Muscle of arm (tissue), 12 donors: ENCODE data around the gene KCNQ4. TPM values are rescaled to one million over a fixed set of nuclear protein-coding genes. Genes with fewer than 3 reads are reported as not detected.

Source experiments
- DNase-seq: peaks from one replicate; pipeline ENCODE4 v3.0.0-alpha.2; 2013
- polyA plus RNA-seq, 12 donors: library from polyadenylated mRNA; unstranded; fragments of 120-200 nt; gene quantifications; one replicate each; pipeline ENCODE4 v1.2.1, GENCODE V29; 2013; ENCODE audit not compliant: insufficient read length in 12 of 12

Gene KCNQ4
- polyA plus RNA-seq, 12 donors = 9.0 to 36.6 (median 23.6) TPM; not detected in 1

DNA sequence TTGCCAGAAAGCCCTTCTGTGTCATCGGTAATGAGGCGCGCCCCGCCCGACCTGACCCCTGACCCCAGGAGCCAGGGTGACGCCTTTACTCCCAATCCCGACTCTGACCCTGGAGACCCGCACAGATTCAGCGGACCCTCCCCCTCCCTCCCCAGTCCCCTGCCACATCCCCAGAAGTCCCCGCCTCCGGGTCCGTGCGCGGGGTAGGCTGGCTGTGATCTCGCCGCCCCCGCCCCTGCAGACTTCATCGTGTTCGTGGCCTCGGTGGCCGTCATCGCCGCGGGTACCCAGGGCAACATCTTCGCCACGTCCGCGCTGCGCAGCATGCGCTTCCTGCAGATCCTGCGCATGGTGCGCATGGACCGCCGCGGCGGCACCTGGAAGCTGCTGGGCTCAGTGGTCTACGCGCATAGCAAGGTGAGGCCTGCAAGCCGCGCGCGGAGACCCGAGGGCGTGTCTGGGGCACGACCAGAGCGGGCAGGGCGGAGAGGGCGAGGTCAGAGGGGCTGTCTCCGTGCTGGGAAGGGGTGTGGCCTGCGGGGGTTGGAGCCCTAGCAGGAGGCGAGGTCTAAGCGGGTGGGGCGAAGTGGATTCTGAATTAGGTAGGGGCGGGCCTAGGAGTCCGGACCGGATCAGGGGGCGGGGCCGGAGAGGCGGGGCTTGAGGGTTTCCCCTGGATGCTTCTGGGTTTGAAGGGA, 34.8 kb downstream of the KCNQ4 start:
- no peak for DNase-seq

DNA sequence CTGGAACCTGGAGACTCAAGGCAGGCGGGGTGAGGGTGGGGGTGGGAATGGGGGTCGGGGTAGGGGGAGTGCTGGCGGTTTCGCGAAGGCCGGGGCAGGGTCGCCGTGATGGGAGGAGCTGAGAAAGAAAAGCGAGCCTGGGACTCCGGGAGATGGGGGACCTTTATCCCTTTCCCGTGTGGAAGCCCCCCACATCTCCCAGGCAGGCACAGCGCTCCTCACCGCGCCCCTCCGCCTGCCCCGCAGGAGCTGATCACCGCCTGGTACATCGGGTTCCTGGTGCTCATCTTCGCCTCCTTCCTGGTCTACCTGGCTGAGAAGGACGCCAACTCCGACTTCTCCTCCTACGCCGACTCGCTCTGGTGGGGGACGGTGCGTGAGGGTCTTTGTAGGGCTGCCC, 35.5 kb downstream of the KCNQ4 start:
- DNase-seq = no peak

DNA sequence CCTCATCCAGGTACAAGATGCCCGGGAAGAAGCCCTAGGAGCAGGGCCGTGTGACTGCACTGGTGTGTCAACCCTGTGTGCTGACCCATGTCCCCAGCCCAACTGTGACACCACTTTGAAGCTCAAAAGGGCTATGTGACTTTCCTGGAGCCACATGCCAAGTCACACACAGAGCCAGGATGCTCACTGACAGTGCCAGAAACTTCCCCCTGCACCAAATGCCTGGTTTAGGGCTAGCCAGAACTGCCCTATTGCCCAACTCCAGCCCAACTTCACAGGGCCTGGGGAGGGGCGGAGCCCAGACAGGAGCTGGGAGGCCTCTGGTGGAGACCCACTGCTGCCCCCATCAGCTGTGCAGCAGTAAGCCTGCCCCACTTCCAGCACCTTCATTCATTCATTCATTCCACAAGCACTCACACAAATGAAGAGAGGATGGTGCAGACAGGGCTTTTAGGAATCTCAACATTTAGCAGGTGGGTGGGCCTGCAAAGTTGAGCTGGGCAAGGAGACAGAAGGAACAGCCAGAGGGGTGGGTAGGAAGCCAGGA, 36.7 kb downstream of the KCNQ4 start:
- no peak for DNase-seq

DNA sequence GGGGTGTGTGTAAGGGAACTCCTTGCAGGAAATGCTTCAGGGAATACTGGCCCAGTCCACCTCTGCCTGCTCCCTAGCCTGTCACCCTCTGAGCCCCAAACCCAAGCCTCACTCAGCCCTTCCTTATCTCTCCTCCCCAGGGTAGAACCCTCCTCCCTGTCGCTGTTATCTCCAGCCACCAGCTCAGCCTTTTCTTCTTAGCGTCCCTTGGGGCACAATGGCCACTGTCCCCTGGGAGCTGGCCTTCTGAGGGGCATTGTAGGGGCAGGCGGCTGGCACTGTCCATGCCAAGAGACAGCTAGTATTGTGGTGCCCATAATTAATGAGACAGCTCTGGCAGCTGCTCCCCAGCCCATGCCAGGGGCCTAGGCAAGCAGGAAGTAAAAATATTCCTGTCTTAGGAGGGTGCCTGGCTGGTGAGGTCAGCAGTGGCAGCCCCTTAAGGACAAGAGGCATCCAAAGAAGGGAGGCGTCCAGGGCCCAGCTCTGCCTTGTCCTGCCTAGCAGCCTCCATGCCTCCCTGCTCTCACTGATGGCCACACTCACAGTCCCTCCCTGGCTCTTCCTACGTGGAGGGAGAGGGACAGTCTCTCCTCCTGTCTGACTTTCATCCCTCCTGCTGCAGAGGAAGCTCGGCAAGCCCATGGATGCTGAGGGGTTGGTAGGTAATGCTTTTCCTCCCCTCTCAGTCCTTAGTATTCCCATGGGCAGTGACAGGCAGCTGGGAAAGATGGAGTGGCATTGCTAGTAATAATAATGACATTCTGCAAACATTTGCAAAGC, 37.5 kb downstream of the KCNQ4 start:
- DNase-seq = no peak

DNA sequence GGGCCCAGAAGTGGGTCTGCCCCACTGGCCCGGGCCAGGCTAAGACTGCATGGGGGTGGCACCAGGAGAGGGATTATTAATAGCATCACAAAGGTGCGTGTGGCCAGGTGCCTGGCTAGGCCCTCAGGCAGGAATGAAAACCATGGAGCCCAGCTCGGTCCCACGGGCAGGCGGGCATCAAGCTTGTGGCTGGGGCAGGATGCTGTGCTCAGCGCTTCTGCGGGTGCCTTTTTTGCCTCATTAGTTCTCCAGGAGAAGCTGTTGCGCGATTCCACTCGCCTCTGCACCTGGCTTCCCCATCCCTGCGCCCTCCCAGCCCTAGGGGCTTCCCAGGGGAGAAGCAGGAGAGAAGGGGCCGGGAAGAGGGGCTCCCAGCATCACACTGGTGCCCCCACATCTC, 39.3 kb downstream of the KCNQ4 start:
- no peak for DNase-seq

DNA sequence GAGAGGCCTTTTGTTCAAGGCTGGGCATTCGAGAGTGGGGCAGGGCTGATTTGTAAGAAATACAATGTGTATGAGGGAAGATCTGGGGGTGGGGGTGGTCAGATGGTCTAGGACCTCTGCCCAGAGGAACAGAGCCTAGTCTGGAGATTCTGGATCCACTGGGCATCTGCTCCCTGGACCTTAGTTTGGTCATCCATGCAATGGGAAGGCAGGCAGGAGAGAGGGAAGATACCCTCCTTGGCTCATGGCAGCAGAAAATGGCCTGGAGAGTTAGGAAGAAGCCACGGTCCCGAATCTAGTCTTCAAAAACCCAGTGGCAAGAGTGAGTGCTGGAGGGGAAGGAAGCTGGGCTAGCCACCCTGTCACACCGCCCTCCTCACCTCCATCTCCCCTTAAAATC, 39.8 kb downstream of the KCNQ4 start:
- no peak for DNase-seq

DNA sequence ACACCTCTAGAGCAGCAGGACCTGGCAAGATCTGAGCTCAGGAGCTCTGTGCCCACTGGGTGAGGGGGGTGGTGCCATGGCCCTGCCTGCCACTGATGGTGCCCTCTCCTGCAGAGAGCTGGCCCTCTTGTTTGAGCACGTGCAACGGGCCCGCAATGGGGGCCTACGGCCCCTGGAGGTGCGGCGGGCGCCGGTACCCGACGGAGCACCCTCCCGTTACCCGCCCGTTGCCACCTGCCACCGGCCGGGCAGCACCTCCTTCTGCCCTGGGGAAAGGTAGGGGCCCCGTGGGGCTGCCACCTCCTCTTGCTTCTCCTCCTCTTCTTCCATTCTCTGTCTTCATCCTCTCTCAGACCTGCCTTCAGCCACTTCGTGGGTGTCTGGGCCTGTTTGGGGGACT, 40.4 kb downstream of the KCNQ4 start:
- no peak for DNase-seq

DNA sequence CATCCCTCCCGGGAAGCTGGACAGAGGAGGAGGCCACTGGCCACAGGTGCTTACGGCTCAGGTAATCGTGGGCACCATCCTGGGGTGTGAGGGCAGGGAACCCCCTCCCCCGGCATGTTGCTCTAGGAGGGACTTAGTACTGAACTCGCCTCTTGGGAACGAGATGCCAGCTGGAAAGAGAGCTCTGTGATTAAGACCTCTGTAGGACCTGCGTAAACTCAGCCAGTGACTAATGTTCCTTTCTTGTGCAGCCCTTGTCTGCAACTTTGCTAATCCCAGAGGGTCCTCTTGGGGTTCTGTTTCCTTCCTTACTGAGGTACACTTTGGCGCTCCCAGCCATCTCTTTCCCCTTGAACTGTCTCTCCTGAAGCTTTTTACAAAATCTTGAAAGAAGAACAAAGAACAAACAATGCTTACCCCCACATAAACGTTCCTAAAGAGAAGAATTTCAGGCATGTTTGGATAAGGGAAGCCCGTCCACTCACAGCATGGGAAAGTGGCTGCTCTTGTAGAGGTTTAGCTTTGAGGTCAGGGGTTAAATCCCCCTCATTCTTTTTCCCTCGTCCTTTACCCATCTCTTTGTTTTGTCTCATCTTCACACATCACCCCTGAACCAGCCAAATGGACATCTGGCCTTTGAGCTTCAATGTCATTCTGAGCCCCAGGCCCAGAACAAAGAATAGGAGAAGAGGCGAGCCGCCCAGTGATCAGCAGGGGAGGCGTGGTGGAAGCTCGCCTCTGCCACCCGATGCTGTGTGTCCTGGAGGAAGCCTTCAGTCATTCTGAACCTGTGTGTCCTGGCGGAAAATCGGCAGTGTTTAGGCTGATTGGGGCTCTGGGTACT, 41.2 kb downstream of the KCNQ4 start:
- DNase-seq = no peak

DNA sequence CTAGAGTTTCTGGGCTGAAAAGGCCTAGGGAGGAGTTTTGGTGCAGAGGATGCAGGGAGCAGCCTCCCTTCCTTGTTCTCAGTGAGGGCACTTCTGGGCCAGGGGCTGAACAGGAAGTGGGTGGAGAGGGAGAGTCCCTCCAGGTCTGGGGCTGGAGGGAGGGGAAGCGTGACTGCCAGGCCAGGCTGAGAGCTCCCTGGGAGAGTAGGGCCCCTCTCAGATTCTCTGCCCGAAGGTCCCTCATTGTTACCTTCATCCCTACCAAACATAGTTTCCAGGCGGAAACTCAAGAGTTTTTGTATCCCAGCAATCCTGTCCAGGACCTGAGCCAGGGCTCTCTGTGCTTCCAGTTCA, 41.8 kb downstream of the KCNQ4 start:
- DNase-seq = no peak

DNA sequence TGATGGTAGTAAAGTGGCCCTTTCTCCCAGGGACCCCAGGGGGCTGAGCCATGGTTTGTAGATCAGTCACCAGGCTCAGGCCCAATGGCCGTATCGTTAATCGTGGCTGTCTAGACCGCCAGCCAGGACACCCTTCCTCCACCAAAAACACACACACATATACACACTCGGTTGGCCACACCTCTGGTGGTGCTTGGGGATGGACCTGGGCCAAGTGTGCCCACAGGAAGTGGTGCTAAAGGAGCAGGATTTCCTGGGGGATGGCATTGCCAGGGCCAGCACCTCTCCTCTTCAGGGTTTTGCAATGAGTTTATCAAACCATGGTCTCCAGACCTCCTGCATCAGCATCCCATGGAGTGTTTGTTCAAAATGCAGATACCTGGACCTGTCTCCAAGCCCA, 42.4 kb downstream of the KCNQ4 start:
- DNase-seq = no peak

DNA sequence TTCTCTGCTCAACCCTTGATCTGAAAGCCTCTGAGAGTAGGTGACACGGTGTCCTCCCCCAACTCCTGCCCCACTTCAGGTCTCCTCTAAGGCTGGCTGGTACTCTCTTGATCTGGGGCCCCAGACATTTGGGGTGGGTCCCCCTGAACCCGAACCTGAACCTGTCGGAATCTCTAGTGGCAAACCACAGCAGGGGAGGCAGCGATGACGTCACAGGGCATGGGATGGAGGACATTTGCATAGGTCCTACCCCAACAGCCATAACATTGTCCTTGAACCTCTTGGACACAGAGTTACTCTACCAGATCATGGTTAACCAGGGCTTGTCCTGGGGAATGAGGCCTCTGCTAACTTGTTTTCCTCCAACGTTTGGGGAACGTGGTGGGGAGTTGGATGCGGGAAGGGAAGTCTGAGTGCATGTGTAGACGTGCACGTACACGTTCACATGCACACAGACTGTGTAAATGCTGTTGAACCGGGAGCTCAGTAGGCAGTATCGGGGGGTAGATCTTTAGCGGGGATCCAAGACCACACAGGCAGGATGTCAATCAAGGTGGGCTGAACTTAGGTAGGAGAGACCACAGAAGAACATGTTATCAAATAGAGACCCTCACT, 46.2 kb downstream of the KCNQ4 start:
- DNase-seq = no peak

DNA sequence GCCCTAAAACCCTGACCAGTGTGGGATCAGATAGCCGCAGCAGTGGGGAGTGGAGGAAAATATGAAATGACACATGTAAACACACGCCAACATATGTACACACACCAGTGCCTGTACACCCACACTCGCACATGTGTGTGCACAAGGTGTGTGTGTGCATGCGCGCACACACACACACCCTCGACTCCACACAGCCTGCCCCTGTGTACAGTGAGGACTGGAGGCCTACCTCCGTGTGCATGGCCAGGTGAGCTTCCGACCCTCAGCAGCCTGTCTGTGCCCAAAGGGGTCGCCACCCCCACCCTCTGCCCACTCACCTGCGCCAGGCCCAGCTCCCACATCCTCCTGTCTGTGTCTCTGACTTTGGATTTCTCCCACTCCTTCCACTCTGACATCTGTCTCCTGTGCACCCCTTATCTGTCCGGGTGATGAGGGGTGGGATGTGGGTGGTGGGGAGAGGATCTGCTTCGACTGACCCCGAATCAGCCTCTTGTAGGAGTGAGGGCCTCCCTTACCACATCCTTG, 46.9 kb downstream of the KCNQ4 start:
- DNase-seq = no peak

DNA sequence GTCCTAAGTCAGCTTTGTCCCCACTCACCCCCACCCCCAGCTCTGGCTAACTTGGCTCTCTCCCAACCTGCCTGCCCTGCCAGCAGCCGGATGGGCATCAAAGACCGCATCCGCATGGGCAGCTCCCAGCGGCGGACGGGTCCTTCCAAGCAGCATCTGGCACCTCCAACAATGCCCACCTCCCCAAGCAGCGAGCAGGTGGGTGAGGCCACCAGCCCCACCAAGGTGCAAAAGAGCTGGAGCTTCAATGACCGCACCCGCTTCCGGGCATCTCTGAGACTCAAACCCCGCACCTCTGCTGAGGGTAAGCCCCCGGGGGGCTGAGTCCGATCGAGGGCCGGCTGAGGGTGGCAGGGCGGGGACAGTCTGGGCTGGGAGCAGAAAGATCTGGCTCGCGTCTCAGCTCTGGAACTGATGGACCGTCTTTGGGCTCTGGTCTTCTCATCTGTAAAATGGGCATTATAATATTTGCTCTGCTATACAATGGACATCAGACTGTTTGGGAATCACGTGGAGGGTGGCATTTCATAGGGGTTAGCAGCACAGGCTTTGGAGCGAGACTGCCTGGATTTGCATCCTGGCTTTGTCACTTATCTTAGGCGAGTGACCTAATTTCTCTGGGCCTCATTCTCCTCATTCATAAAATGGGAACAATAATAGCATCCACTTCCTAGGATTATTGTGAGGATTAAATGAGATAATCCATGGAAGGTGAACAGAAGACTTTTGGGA, 47.6 kb downstream of the KCNQ4 start:
- DNase-seq = no peak

DNA sequence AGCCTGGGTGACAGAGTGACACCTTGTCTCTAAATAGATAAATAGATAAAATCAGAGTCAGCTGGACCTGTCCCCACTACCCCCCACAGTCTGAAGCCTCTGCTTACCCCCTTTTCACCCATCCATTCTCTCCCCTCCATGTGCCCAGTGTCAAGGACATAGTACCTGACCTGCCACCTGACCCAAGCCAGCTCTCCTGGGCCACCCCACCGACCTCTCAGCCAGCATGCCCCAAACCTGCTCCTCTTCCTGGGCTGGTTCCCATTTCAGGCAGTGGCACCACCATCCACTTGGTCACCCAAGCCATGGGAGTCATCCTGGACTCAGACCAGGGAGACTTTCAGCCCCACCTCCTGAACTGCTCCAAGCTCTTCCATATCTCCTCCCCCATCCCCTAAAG, 50.4 kb downstream of the KCNQ4 start:
- no peak for DNase-seq

DNA sequence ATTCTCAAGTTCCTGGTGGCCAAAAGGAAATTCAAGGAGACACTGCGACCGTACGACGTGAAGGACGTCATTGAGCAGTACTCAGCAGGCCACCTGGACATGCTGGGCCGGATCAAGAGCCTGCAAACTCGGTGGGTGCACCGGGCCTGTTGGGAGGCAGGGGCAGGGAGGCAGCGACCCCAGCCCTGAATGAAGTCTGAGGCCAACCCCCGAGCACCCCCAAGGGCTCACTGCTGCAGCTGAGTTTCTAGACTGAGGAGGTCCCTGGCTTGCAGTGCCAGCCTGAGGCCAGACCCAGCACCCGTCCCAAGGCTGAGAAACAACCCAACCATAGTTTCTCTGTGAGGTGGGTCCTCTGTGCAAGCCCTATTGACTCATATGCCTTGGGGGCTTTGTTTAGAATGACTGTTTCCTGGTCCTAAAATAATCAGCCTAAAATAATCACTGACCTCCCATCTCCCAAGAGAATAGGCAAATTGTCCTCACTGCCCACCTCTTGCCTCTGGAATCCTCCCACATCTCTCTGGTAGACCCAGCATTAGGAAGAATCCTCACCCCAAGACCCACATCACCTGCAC, 51.5 kb downstream of the KCNQ4 start:
- no peak for DNase-seq

DNA sequence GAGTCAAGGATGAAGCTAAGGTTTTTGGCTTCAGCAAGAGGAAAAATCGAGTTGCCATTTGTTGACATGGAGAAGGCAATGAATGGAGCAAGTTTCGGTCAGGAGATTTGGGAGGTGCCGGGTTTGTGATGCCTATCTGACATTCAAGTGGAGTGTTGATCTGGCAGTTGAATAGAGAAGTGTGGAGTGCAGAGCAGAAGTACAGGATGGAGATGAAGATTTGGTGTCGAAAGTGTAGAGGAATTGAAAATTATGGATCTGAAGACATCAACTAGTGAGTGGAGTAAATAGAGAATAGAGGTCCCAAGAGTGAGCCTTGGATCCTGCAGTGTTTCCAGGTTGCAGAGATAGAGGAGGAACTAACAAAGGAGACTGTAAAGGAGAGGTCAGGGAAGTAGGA, 52.7 kb downstream of the KCNQ4 start:
- no peak for DNase-seq

DNA sequence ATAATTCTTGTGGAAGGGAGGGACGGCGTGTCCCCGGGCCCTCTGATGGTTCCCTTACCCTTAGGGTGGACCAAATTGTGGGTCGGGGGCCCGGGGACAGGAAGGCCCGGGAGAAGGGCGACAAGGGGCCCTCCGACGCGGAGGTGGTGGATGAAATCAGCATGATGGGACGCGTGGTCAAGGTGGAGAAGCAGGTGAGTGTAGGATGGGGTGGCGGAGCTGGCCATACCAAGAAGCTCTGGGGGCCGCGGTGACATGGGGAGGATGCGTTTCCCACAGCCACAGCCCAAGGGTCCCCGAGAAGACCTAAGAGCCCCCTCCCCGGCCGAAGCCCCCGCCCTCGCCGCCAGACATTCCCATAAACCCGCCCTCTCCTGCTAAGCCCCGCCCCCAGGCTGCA, 54.0 kb downstream of the KCNQ4 start:
- no peak for DNase-seq

DNA sequence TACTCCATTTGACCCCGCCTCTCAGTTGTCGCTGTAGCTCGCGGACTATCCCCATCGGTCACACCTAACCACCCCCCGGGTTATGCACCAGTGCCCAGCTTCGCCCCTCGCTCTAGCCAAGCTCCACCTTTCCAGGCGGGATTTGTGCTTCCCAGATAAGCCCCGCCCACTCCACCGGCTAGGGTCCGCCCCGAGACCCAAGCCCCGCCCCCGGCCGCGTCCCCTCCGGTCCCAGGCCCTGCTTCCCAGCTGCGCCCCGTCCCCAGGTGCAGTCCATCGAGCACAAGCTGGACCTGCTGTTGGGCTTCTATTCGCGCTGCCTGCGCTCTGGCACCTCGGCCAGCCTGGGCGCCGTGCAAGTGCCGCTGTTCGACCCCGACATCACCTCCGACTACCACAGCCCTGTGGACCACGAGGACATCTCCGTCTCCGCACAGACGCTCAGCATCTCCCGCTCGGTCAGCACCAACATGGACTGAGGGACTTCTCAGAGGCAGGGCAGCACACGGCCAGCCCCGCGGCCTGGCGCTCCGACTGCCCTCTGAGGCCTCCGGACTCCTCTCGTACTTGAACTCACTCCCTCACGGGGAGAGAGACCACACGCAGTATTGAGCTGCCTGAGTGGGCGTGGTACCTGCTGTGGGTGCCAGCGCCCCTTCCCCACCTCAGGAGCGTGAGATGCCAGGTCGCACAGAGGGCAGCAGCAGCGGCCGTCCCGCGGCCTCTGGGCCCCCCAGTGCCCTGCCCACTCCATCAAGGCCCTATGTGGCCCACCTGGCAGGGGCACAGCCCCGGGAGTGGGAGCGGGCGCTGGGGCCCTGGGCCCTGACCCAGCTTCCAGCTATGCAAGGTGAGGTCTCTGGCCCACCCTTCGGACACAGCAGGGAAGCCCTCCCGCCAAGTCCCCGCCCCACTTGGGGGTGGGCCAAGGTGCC, 54.7 kb downstream of the KCNQ4 start:
- DNase-seq = no peak
